SH-SY5Y (cell line): Measurements from ENCODE around the gene SLC4A9.

Experiments
- GATA2 ChIP-seq: IDR thresholded peaks from 2 replicates; pipeline ENCODE4 v1.6.1; 2011; ENCODE audit warnings: mild to moderate bottlenecking, low read depth, low read length
- GATA3 ChIP-seq: IDR thresholded peaks from 2 replicates; pipeline ENCODE4 v1.6.1; 2011; ENCODE audit warnings: low read depth, mild to moderate bottlenecking, low read length, moderate library complexity

The SLC4A9 gene

GRCh38 chr5:140360101-140360500 is at the start of gene SLC4A9:
TSS of gene SLC4A9 (plus strand) at chr5:140360194. CDS start at chr5:140360237, 43 bp downstream.
- TF ChIP-seq GATA2 (no peak), GATA3 (no peak)

DNA sequence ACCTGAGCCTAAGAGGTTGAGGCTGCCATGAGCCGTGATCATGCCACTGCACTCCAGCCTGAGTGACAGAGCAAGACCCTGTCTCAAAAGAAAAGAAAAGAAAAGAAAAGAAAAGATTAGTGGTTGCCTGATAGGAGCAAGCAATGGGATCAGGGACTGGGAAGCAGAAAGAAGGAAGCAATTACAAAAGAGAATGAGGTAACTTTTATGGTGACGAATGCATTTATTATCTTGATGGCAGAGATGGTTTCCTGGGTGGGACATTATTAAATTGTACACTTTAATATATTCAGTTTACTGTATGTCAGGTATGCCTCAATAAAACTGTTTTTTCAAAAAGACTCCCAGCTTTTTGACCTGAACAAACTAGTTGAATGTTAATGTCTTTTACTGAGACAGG is 49.6 kb upstream of the SLC4A9 start:
- TF ChIP-seq GATA3 (no peak), GATA2 (no peak)

DNA sequence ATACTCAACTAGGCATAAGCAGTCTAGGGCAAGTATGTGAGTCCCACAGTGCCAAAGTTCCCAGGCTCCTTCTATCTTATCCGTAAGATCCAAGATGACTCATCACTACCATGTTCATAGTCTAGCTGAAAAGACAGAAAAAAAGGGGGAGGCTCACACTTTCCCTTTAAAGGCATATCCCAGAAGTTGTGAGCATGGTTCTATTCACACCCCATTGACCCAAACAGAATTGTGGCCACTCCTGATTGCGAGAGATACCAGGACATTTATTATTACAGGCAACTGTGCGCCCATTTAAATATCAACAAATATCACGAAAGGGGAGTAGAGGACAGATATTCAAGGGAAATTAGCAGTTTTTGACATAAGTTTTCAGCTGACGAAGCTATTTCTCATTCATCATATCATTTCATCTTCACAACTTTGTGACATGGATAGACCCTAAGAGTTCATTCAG is 49.0 kb upstream of the SLC4A9 start:
- TF ChIP-seq GATA3 (no peak), GATA2 (no peak)

DNA sequence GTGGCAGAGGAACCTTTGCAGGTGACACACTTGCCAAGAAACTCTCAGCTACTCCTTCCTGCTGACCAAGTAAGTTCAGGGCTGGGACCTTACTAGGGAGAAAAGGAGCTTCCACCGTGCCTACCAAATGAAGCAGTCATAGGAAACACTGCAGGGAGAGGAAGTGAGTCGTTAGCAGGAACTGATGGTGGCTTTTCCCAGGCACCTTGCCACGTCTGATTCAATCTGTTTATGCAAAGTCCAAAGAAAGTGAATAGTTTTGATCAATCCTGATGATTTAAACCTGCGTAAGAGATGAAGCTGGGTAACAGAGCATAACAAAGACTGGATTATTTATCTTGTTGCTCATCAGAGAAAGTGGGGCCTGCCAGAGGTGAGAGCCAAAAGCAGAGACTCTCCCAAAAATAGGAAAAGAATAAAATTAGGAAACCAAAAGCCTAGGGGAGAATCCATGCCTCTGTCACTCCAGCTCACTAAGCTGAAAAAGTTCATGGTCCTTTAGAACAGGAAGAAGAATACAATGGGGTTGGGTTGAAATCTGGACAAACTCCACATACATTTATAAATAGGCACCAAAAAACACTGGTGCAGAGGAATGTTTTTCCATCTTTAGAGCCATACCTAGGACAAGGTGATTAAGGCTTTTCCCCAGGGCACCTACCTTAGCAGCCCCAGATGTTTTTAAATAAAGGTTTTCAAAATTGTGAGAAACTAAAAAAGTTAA is 47.8 kb upstream of the SLC4A9 start:
- TF ChIP-seq GATA3, result no peak
- TF ChIP-seq GATA2, result no peak

- no peak for TF ChIP-seq GATA2
These were observed 47.2 kb upstream of the SLC4A9 start for GRCh38 chr5:140312791-140313189.

GRCh38 chr5:140317859-140318258 is 42.1 kb upstream of the SLC4A9 start:
- TF ChIP-seq GATA3, result no peak
- no peak for TF ChIP-seq GATA2

DNA sequence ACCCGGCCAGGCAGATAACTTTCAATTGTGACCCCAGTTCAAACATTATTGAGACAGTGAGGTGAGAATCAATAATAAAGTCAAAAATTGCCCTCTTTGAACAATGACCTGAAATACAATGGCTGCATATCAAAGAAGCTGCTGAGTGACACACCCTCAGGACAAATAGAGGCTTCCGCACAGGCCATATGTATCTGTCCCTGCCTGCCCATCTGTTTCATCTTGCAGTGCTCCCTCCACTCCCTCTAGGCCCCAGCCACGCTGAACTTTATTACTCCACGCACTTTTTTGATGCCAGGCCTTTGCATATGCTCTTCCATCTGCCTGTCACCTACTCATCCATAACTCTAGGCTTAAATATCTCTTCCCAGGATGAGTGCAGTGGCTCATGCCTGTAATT is 41.2 kb upstream of the SLC4A9 start:
- no peak for TF ChIP-seq GATA2
- TF ChIP-seq GATA3, result no peak

DNA sequence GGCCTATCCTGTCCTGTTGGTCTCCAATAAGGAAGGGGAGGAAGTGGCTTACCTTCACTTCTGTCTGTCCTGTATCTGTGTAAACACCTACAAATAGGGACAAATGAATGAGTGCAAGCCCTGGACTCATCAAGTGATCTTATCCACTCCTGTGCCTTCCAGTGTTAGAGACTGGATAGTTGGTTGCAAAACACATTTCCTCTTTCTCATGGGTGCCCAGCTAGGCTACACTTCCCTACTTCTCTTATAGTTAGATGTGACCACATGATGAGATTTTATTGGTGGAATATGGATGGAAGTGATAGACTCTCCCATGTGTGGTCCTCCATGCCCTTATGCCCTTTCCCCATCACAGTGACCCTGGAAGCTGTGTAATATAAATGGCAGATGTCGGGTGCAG is 40.2 kb upstream of the SLC4A9 start:
- TF ChIP-seq GATA2, result no peak

DNA sequence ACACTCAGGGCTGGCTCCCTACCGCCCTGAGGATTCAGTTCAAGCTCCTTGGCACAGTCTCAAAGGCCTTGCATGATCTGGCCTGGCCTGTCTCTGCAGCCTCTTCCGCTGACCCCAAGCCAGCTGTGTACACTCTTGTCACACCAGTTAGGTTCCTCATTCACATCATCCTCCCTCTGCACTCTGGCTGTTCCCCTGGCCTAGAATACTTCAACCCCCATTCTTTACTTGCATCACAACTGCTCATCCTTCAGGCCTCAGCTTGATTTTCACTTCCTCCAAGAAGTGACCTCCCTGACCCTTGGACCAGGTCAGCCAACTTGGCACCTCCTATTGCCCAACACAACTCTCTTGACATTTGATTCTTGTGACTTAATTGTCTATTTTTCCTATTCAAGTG is 38.2 kb upstream of the SLC4A9 start:
- no peak for TF ChIP-seq GATA3
- TF ChIP-seq GATA2, result no peak

DNA sequence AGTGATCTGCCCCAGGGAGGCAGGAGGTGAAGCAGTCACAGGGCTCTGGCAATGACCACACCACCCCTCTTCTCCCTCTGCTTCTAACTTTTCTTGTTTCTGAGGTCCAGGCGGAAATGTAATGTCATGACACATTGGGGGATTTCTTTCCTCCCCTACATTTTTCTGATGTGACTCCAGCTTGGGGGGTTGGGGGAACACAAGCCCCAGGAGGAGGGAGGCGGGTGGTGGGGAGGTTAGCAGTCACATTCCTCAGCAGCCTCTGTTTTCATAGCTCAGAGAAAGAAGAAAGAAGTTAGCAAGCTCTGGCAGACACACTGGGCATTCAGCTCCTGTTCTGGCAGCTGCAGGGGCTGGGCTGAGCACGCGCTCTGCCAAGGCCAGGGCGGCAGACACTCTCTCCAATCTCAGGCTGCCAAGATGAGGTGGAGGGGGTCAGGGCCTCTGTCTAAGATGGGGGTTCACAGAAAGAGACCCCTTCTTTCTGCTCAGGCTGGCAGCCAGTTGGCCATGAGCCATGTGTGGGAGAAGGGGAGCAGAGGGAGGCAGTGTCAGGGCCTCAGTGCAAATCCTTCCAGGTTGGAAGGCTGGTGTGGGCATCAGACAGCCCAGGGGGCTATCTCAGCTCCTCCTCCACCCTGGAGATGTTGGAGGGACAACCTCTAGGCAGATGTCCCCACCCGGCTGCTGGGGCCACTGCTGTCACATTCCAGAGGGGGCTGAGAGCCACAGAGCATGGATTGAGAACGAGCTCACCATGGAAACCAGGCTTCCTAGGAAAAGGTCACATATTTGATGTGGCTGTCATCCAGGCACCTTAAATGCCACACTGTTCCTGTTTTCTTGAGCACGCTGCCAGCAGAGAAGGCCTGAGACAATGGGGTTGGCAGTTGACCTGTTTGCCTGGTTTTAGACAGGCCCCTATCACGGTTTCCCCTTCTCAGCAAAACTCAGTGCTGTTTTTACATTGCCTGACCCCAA is 37.0 kb upstream of the SLC4A9 start:
- TF ChIP-seq GATA2, result no peak
- no peak for TF ChIP-seq GATA3

- no peak for TF ChIP-seq GATA3
- TF ChIP-seq GATA2, result no peak
These were observed 35.9 kb upstream of the SLC4A9 start for GRCh38 chr5:140324041-140324600.

DNA sequence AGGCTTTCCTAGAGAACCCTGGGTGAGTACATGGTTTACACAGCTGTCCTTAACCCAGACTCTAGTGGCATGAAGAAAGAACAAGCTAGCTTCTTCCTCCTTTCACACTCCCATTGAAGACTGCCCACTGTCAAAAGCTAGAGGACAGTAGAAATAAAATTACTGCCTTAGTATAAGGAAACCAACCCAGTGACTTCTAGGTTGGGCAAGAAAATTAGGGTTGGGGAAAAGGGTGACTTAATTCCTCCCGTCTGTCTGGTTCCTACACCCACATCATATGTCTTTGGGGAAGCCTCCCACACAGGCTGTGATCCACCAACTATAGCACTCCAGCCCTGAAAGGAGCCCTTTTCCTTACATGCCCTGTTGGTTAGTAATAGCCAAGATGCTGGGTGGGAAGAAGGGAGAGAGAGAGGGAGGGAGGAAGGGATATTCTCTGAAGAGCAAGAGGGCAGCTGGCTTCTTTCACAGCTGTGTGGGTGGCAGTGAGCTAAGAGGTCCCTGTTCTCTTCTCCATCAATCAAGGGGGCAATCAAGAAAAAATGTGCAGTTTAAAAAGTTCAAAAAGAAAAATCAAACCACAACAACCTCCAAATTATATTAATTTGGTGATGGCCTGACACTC is 35.3 kb upstream of the SLC4A9 start:
- TF ChIP-seq GATA2, result no peak
- no peak for TF ChIP-seq GATA3

- no peak for TF ChIP-seq GATA3
- TF ChIP-seq GATA2, result no peak
These were observed 34.5 kb upstream of the SLC4A9 start for GRCh38 chr5:140325486-140325885.

DNA sequence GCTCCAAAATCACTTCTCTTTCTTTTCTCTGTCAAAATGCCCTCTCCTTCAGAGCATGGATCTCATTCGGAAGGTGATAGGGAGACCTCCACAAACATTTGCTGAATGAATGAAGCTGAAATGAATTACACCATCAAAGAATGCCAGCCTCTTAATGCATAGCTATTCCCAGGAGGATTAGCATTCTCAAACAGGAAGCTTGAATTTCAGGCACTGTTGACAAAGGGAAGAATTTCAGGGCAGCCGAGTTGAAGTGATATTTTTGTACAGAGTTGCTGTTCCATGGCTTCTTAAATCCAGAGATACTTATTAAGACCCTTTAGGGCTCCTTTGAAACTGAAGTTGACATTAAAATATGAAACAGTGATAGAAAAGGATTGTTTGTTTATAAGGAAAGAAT is 32.4 kb upstream of the SLC4A9 start:
- TF ChIP-seq GATA3 (no peak), GATA2 (no peak)
